ENCODE results near the gene ALK. TPM values are rescaled to one million over a fixed set of nuclear protein-coding genes. Genes with fewer than 3 reads are reported as not detected.

Gene ALK
- total RNA-seq, 1 donor from 2014 or later: not detected

- Histone ChIP-seq H3K4me3 (ENCODE audit: low read depth, low read length) (no peak overlapping the region), H3K36me3 (ENCODE audit: control insufficient read depth, insufficient read depth, low read length) (no peaks in the 10 kb centered on the region), H3K27me3 (ENCODE audit: control insufficient read depth, insufficient read depth, low read length) (no peaks in the 10 kb centered on the region)
- no peak for FAIRE-seq
- DNase-seq (ENCODE audit: low read depth): no peak
- no peak for TF ChIP-seq CTCF (IDR thresholded peaks at IDR 0.05; ENCODE audit: insufficient read depth, low read length, severe bottlenecking)
Measured at GRCh38 chr2:29361231-29361630, 560.2 kb downstream of the ALK start.

GRCh38 chr2:29360016-29360784 is 561.2 kb downstream of the ALK start:
- Histone ChIP-seq H3K4me3 (ENCODE audit: low read depth, low read length) (no peak overlapping the region), H3K27me3 (ENCODE audit: control insufficient read depth, insufficient read depth, low read length) (no peaks in the 10 kb centered on the region), H3K36me3 (ENCODE audit: control insufficient read depth, insufficient read depth, low read length) (no peaks in the 10 kb centered on the region)
- FAIRE-seq: peak; percentile 58
- no peak for DNase-seq (ENCODE audit: low read depth)
- TF ChIP-seq CTCF (IDR thresholded peaks at IDR 0.05; ENCODE audit: insufficient read depth, low read length, severe bottlenecking): no peak

- H3K27me3 ChIP-seq (ENCODE audit: control insufficient read depth, insufficient read depth, low read length): no peaks in the 10 kb centered on the region
- FAIRE-seq (no peak), DNase-seq (ENCODE audit: low read depth) (no peak)
Measured at GRCh38 chr2:29353403-29353991, 567.9 kb downstream of the ALK start.

GRCh38 chr2:29351916-29352591 is 569.3 kb downstream of the ALK start:
- DNase-seq (ENCODE audit: low read depth) (no peak), FAIRE-seq (no peak)
- no peaks in the 10 kb centered on the region for H3K27me3 ChIP-seq (ENCODE audit: control insufficient read depth, insufficient read depth, low read length)
- no peaks in the 10 kb centered on the region for H3K36me3 ChIP-seq (ENCODE audit: control insufficient read depth, insufficient read depth, low read length)
- H3K4me3 ChIP-seq (ENCODE audit: low read depth, low read length): no peak overlapping the region
- TF ChIP-seq CTCF (IDR thresholded peaks at IDR 0.05; ENCODE audit: insufficient read depth, low read length, severe bottlenecking): no peak

More at GRCh38 chr2:29353403-29353991, 567.9 kb downstream of the ALK start:
- H3K36me3 ChIP-seq (ENCODE audit: control insufficient read depth, insufficient read depth, low read length): no peaks in the 10 kb centered on the region
- no peak for TF ChIP-seq CTCF (IDR thresholded peaks at IDR 0.05; ENCODE audit: insufficient read depth, low read length, severe bottlenecking)
- no peak overlapping the region for H3K4me3 ChIP-seq (ENCODE audit: low read depth, low read length)

GRCh38 chr2:29351248-29351647 is 570.1 kb downstream of the ALK start:
- H3K27me3 ChIP-seq (ENCODE audit: control insufficient read depth, insufficient read depth, low read length): no peaks in the 10 kb centered on the region
- no peak for FAIRE-seq
- no peak for TF ChIP-seq CTCF (IDR thresholded peaks at IDR 0.05; ENCODE audit: insufficient read depth, low read length, severe bottlenecking)
- no peak overlapping the region for H3K4me3 ChIP-seq (ENCODE audit: low read depth, low read length)
- DNase-seq (ENCODE audit: low read depth): no peak
- H3K36me3 ChIP-seq (ENCODE audit: control insufficient read depth, insufficient read depth, low read length): no peaks in the 10 kb centered on the region
